VCaP (cell line): Measurements from ENCODE around the gene SMIM33.

Source experiments
- H3K27ac ChIP-seq: fragments of 450-650 bp; 2 replicates; pipeline ENCODE4 v1.5.1; 2017
- CTCF ChIP-seq: fragments of 450-650 bp; conservative IDR thresholded peaks from 2 replicates; pipeline ENCODE4 v1.5.1; 2017; ENCODE audit warnings: mild to moderate bottlenecking, moderate library complexity

Gene SMIM33

GRCh38 chr5:139458580-139459407 is 12.0 kb upstream of the SMIM33 start:
- H3K27ac ChIP-seq = no peak overlapping the region
- TF ChIP-seq CTCF = no peak

GRCh38 chr5:139459451-139459934 is 11.3 kb upstream of the SMIM33 start:
- TF ChIP-seq CTCF = no peak
- no peak overlapping the region for H3K27ac ChIP-seq

- no peak for TF ChIP-seq CTCF
- no peak overlapping the region for H3K27ac ChIP-seq
Observed at GRCh38 chr5:139460455-139460854, 10.3 kb upstream of the SMIM33 start.

GRCh38 chr5:139461176-139461575 is 9.6 kb upstream of the SMIM33 start:
- H3K27ac ChIP-seq = no peak overlapping the region
- TF ChIP-seq CTCF = no peak

- no peak for TF ChIP-seq CTCF
Observed at GRCh38 chr5:139461698-139462097, 9.1 kb upstream of the SMIM33 start.

GRCh38 chr5:139462586-139463276 is 8.1 kb upstream of the SMIM33 start, which contains the start of gene ECSCR:
ECSCR (minus strand) TSS chr5:139462743; CDS start chr5:139462670, 73 bp downstream.
- no peak for TF ChIP-seq CTCF
- H3K27ac ChIP-seq = no peak within 1 kb of the TSS

More at GRCh38 chr5:139461698-139462097, 9.1 kb upstream of the SMIM33 start:
- H3K27ac ChIP-seq = no peak overlapping the region

- no peak overlapping the region for H3K27ac ChIP-seq
- no peak for TF ChIP-seq CTCF
Observed at GRCh38 chr5:139468421-139468931, 2.3 kb upstream of the SMIM33 start.
